Measurements from ENCODE around the gene IER5.
"Not testable (repeated sequence)": the region's sequence is repeated elsewhere in the genome, so short reads cannot be mapped to it uniquely, and the experiment has no call there.

The IER5 gene

DNA sequence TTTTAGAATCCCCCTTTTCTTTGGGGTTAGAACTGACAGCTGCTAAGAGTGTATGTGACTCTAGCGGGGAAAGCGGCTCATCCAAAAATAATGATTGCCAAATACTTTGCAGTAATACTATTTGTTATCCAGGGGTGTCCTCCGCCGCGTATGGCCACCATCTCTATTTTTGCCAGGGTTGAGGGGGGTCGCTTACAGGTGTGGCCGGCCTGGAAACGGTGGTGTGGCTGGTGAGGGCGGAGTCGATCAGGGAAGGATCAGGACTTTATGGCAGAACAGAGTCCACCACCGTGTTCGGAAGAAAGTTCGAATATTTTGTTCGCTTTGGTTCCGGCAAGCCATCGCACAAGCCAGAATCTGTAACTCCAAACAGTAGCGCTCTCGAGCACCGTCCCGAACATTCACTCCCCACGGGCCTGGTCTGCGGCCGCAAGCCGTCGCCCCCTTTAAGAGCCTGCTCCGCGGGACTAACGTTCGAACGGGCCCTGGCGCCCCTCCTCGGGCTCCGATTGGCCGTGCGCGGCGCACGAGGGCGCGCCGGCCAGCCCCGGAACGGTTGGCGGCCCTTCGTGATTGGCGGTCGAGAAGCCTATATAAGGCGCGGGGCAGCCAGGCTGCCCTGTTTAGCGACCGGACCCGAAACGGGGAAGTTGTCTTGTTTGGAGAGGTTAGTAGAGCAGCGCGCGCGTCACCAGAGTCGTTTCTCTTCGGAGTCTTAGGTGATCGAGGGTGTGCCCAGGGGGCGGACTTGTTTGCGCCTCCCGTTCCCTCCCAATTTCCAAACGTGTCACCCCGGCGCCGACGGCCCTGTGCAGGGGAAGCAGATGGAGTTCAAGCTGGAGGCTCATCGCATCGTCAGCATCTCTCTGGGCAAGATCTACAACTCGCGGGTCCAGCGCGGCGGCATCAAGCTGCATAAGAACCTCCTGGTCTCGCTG lies at the start of gene IER5:
Gene IER5 (plus strand): TSS at position 622 of the 938 bp plus-strand sequence. CDS start 203 bp downstream, at position 825.
- peak; percentile 87 for DNase-seq

DNA sequence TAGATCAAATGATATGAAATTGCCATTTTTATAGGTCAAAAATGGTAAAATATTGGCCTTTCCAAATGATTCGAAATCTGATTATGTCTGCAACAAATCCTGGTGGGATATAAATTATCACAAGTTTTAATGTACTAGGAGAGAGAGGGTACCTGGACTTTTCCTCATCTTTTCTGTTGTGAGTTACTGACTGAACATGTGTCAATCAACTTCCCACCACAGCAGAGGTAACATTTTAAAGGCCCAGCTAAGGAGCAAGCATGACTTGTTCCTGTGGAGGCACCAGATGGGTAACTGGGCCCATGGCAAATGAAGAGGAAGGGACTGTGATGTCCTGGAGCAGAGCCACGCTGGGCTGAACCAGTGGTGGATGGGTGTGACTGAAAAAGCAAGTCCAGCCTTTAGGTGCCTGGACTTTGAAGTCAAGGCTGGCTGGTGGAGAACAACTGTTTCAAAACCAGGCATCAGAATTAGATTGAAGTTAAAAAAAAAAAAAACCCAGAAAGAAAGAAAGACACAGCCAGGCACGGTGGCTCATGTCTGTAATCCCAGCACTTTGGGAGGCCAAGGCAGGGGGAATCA lies 48.1 kb upstream of the IER5 start:
- no peak for DNase-seq

DNA sequence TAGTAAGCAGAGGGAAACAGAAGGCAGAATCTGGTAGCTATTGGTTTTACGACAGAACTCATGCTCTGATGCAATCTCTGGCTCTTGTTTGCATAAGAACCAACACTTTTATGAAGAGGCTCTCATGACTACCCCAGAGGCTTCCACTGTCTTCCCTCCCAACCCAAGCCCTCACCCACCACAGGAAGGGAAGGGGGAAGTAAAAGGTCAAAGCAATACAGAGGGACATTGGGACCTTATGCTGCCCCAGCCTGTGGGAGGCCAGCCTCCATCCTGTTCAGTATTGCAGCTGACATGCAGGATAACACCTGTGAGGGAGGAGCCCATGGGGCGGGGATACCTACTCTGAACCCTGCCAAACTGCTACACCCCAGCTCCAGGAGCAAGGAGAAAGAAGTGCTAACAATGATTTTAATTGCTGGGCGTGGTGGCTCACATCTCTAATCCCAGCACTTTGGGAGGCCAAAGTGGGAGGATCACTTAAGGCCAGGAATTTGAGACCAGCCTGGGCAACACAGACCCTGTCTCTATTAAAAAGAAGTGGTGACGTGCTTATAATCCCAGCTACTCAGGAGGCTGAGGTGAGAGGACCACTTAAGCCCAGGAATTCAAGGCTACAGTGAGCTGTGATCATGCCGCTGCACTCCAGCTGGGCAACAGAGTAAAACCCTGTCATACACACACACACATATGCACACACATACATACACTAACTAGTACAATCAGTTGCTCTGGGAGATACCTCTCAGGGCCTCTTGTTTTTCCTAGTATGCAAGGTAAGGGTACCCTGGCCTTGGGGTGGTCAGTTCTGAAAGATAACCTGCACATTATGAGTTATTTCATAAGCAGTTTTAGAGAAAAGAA lies 45.2 kb upstream of the IER5 start:
- DNase-seq = peak; percentile 89

DNA sequence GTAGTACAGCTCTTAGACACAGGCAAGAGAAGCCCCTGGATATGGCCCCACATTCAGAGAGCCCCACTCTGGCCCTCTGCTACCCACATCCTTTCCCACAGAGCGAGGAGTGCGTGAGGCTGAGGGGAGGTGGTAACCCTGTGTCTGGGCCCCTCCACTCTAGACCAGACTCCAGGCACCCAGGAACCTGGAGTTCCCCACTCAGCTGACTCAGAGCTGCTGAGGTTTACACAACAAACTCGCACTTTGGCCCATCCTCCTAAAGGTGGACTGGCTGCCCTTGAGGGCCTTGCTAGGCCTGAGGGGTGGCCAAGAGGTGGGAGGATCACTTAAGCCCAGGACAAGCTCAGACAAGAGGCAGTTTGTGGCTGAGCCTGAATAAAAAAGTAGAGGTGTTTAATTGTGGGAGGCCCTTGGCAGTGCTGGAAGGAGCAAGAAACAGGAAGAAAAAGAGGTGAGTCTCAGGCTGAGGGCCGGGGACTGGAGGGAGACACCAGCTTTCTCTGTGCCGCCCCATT lies 44.0 kb upstream of the IER5 start:
- no peak for DNase-seq

DNA sequence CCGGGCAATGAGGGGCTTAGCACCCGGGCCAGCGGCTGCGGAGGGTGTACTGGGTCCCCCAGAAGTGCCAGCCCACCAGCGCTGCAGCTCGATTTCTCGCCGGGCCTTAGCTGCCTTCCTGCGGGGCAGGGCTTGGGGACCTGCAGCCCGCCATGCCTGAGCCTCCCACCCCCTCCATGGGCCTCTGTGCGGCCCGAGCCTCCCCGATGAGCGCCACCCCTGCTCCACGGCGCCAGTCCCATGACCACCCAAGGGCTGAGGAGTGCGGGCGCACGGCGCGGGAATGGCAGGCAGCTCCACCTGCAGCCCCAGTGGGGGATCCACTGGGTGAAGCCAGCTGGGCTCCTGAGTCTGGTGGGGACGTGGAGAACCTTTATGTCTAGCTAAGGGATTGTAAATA lies 42.6 kb upstream of the IER5 start:
- not testable (repeated sequence) for DNase-seq

DNA sequence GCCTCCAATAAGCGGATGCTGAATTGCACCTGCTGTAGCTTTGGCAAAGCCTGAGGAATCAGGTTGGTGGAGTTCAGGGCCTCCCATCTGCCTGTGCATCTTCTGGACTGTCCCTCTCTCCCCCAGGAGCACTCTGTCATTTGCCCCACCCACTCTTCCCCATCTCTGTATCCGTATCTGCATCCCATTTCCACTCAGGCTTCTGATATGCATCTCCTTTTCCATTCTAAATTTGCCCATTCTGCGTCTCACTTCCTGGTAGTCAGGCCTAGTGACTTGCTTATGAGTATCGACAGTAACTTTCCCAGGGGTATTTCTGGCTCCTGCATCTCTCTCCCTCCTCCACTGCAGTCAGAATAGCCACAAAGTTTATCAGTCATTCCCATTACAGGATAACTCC lies 39.1 kb upstream of the IER5 start:
- DNase-seq = no peak

GRCh38 chr1:181050922-181051321 lies 37.6 kb upstream of the IER5 start:
- no peak for DNase-seq

DNA sequence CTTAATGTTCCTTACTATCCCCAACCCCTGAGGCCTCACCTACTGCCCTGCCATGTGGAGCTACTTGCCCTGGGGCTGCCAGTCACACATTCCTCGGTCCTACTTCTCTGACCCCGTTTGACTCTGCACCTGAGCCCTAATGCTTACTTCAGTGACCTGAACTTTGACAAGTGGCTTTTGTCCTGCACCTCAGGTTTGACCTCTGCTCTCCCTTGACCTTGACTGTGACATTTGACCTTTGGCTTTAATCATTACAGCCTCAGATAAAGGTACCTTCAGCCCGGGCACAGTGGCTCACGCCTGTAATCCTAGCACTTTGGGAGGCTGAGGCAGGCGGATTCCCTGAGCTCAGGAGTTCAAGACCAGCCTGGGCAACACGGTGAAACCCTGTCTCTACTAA lies 31.9 kb upstream of the IER5 start:
- no peak for DNase-seq

DNA sequence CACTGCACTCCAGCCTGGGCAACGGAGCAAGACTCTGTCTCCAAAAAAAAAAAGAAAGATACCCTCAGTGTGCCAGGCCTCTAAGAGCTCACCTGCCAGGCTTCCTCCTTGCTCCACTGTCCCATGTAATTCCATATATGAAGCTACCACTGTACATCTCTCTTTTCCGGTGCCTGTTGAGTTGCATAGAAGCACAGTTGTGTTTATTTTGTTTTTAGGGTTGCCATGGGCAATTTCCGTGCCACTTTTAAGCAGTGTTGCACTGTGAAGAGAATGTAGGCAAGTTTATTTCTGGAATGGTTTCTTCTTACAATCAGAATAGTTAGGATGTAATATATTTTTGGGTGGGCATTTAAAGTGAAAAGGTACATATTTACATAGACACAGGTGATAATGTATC lies 31.4 kb upstream of the IER5 start:
- DNase-seq = no peak

DNA sequence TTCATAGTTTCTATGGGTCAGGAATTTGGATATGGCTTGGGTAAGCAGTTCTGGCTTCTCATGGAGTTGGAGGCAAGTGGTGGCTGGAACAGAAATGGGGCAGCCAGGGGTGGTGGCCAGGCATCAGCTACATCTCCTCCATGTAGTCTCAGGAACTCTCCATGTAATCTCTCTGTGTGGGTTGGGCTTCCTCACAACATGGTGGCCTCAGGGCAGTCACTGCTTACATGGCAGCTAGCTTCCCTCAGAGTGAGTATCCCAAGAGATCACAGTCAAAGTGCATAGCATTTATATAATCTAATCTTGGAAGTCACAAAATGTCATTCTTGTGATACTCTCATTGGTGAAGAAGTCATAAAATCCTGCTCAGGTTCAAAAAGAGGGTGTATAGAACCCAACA lies 29.1 kb upstream of the IER5 start:
- no peak for DNase-seq

DNA sequence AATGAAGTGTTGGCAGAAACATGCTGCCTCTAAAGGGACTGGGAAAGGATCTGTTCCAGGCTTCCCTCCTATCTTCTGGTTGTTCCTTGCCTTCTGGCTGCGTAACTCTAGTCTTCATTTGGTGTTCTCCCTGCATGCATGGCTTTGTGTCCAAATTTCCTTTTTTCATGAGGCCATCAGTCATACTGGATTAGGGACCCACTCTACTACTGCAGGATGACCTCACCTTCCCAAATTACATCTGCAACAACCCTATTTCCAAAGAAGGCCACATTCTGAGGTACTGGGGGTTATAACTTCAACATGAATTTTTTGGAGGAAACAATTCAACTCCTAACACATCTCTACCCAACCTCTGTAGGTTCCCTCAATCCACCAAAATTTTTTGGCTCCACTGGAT lies 28.4 kb upstream of the IER5 start:
- no peak for DNase-seq

- not testable (repeated sequence) for DNase-seq
Measured at GRCh38 chr1:181060947-181061346, 27.6 kb upstream of the IER5 start.

DNA sequence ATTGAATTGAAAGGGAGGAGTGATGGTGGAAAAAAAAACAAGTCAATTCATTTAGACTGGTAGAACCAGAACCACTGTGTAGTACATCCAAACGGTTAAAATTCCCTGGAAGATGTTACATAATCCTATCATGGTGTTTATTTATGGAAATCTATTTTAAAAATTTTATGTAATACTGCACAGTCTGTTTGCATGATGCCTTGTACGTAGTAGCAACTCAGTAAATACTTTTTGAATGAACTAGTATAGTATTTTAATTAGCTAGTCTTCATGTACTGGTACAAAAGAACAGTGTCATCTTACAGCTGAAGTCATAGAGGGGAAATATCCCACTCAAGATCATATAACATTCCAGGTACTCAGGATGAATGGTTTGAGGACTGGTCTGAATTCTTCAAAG lies 27.0 kb upstream of the IER5 start:
- no peak for DNase-seq

- DNase-seq = peak; percentile 23
Measured at GRCh38 chr1:181061891-181062835, 26.3 kb upstream of the IER5 start.

- DNase-seq = peak; percentile 53
Measured at GRCh38 chr1:181062836-181063428, 25.6 kb upstream of the IER5 start.

DNA sequence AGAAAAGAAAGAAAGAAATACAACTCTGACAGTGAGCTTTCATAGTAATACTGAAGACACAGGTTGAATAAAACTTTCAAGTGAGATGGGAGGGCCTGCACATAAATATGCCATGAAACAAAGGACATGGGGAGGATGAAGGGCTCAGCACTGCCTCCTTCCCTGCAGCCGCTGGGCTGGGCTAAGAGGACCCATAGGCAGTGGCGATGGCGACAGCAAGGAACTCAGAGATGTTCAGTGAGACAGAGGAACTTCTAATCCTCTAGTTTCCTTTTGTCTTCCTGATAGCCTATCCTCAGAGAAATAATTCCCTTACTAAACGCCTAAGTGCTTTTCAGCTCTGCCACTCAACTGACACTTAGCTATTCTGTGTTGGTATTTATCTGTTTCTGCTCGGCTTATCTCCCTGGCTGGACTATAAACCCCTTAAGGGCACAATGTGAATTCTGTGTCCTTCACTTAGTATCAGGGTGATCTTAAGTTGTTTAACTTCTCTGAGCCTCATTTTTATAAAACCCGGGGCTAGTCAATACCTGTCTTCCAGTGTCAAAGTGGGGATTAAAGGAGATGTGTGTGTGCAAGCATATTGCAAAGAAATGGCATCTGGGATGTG lies 24.4 kb upstream of the IER5 start:
- no peak for DNase-seq

- DNase-seq = no peak
Measured at GRCh38 chr1:181064702-181065101, 23.8 kb upstream of the IER5 start.

DNA sequence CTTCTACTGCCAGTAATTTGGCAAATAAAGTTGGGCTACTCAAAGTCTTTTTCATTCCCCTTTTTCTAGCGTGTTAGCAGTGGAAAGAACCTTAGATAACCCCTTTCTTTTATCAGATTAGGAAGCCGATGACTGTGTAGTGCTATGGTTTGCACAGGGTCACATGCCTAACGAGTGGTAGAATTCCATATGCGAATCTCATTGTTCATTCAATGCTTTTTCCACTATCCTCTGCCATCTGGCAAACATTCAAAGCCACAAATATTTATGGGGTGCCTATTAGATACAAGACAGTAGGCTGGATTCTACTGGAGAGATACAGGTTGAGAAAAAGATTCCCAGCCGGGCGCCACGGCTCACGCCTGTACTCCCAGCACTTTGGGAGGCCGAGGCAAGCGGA lies 14.9 kb upstream of the IER5 start:
- DNase-seq = no peak

DNA sequence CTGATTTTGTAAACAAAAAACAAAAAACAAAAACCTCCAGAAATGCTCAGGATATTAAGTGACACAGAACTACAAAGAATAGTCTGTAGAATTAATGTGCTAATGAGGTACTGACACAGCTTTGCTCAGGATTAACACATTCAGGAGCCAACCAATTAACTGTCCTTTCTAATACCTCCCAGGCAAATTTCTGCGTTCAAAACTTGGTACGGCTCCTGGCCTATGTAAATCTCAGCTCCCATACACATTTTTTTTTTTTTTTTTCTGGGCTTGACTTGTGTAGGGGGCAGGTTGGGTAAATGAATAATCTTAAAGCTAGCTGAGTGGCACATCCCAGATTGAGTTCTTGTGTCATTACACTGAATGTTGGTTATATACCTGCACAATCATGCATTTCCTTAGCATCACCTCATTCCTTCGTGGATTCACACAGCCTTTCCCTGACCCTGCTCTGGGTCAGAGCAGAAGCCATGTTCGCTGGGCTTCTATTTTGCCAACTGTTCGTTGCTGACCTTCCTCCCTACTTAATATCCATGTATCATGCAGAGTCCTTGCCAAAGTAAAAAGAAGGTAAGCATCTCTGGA lies 12.6 kb upstream of the IER5 start:
- no peak for DNase-seq

DNA sequence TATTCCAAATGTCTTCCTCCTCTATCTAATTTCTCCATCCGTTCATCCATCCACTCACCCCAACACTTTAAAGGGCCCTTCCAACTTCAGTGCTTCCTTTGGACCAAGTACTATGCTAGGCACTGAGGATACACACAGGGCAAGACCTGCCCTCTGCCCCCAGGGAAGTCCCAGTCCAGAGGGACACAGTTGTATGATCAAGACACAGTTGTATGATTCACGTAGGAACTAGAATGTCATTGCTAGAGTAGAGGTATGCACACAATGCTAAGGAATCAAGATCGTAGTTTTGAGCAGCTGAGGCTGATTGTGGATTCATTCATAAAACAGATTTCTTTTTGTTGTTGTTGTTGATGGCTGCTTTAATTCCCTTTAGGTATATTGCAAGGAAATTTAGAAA lies 11.6 kb upstream of the IER5 start:
- no peak for DNase-seq
